Hematopoietic multipotent progenitor cell (in vitro differentiated cells): ENCODE measurements around the gene GPATCH2. TPM values are rescaled to one million over a fixed set of nuclear protein-coding genes. Genes with fewer than 3 reads are reported as not detected.
"Not testable (repeated sequence)": the region's sequence is repeated elsewhere in the genome, so short reads cannot be mapped to it uniquely, and the experiment has no call there.

ENCODE experiments used
- DNase-seq, 3 donors: peaks; one replicate each; pipeline ENCODE4 v3.0.0-alpha.2; 2011 to 2015; ENCODE audit warnings: low read depth in 2 of 3, low spot score in 2 of 3
- total RNA-seq: library from RNA; depleted of rRNA; stranded (reverse); fragments of >200 nt; gene quantifications from one replicate; pipeline ENCODE4 v1.2.3, GENCODE V29; 2012

Gene GPATCH2
- total RNA-seq, 1 donor, result 8.3 TPM

GRCh38 chr1:217527151-217527550, 103.7 kb downstream of the GPATCH2 start:
- DNase-seq, result no peak

- no peak for DNase-seq
Measured at GRCh38 chr1:217526636-217527035, 104.3 kb downstream of the GPATCH2 start.

- no peak for DNase-seq
Measured at GRCh38 chr1:217525773-217526490, 105.0 kb downstream of the GPATCH2 start.

- no peak for DNase-seq
Measured at GRCh38 chr1:217524787-217525520, 105.9 kb downstream of the GPATCH2 start.

- DNase-seq, result not testable (repeated sequence)
Measured at GRCh38 chr1:217523921-217524320, 107.0 kb downstream of the GPATCH2 start.

GRCh38 chr1:217522277-217522676, 108.6 kb downstream of the GPATCH2 start:
- DNase-seq, result no peak

GRCh38 chr1:217521317-217521716, 109.6 kb downstream of the GPATCH2 start:
- DNase-seq, result no peak

- DNase-seq, result no peak
Measured at GRCh38 chr1:217506878-217507277, 124.0 kb downstream of the GPATCH2 start.

- DNase-seq, result no peak
Measured at GRCh38 chr1:217498209-217498608, 132.7 kb downstream of the GPATCH2 start.

- no peak for DNase-seq
Measured at GRCh38 chr1:217495249-217495648, 135.6 kb downstream of the GPATCH2 start.

- no peak for DNase-seq
Measured at GRCh38 chr1:217494767-217495166, 136.1 kb downstream of the GPATCH2 start.

GRCh38 chr1:217493290-217493689, 137.6 kb downstream of the GPATCH2 start:
- DNase-seq, result no peak

GRCh38 chr1:217484871-217485270, 146.0 kb downstream of the GPATCH2 start:
- DNase-seq, result no peak

GRCh38 chr1:217482356-217483102, 148.4 kb downstream of the GPATCH2 start:
- no peak for DNase-seq

GRCh38 chr1:217478450-217478849, 152.4 kb downstream of the GPATCH2 start:
- DNase-seq, result no peak

GRCh38 chr1:217472915-217473314, 158.0 kb downstream of the GPATCH2 start:
- no peak for DNase-seq

- DNase-seq, result no peak
Measured at GRCh38 chr1:217471403-217471802, 159.5 kb downstream of the GPATCH2 start.

GRCh38 chr1:217469983-217470382, 160.9 kb downstream of the GPATCH2 start:
- no peak for DNase-seq

GRCh38 chr1:217465102-217465501, 165.8 kb downstream of the GPATCH2 start:
- no peak for DNase-seq

- no peak for DNase-seq
Measured at GRCh38 chr1:217462666-217463065, 168.2 kb downstream of the GPATCH2 start.

GRCh38 chr1:217462159-217462558, 168.7 kb downstream of the GPATCH2 start:
- no peak for DNase-seq
